ENCODE data around the gene COPG1.

Gene COPG1

DNA sequence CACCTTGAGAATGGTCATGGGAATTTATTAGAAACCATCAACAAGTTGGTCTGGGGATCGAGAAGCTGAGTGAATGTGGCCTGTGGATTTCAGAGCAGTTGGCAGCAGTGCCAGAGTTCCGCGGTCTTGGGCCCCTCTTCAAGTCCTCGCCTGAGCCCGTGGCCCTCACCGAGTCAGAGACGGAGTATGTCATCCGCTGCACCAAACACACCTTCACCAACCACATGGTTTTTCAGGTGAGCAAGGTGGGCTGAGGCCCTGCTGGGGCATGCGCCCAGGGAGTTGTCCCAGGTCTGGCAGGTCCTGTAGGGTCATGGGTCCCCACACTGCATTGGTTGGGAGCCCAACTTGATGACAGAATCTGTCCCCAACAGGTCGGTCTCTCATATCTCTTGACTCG, 22.3 kb downstream of the COPG1 start:
- no peak overlapping the region for H3K27ac ChIP-seq (ENCODE audit: low read depth, low read length, poor library complexity, severe bottlenecking)
- H3K9me3 ChIP-seq (ENCODE audit: low read length), result no peaks in the 10 kb centered on the region
- H3F3A ChIP-seq (ENCODE audit: insufficient read depth, low read length), result 0 out of 2 replicates have a peak, but pooled peaks cover 4% of the 10 kb centered on the region
- H3K4me3 ChIP-seq (ENCODE audit: low read depth, low read length, poor library complexity, severe bottlenecking), result no peak overlapping the region
- no peak overlapping the region for H3K9ac ChIP-seq (ENCODE audit: low read length)
- peaks cover 93% of the 10 kb centered on the region for H3K36me3 ChIP-seq (ENCODE audit: insufficient read depth, low read length)
- H3K4me1 ChIP-seq (ENCODE audit: insufficient read depth, low read length, severe bottlenecking), result peaks cover 19% of the 10 kb centered on the region
- H3K9me2 ChIP-seq (ENCODE audit: low read depth, low read length), result no peaks in the 10 kb centered on the region
- H4K20me1 ChIP-seq (ENCODE audit: insufficient read depth, low read length), result no peaks in the 10 kb centered on the region
- no peaks in the 10 kb centered on the region for H3K79me2 ChIP-seq (ENCODE audit: insufficient read depth, low read length)
- no peak overlapping the region for H2AFZ ChIP-seq (ENCODE audit: low read length)
- TF ChIP-seq, protein P1, sequence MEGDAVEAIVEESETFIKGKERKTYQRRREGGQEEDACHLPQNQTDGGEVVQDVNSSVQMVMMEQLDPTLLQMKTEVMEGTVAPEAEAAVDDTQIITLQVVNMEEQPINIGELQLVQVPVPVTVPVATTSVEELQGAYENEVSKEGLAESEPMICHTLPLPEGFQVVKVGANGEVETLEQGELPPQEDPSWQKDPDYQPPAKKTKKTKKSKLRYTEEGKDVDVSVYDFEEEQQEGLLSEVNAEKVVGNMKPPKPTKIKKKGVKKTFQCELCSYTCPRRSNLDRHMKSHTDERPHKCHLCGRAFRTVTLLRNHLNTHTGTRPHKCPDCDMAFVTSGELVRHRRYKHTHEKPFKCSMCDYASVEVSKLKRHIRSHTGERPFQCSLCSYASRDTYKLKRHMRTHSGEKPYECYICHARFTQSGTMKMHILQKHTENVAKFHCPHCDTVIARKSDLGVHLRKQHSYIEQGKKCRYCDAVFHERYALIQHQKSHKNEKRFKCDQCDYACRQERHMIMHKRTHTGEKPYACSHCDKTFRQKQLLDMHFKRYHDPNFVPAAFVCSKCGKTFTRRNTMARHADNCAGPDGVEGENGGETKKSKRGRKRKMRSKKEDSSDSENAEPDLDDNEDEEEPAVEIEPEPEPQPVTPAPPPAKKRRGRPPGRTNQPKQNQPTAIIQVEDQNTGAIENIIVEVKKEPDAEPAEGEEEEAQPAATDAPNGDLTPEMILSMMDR (IDR thresholded peaks at IDR 0.05; ENCODE audit: low read length), result no peak
- TF ChIP-seq EZH2 (IDR thresholded peaks at IDR 0.05; ENCODE audit: borderline replicate concordance, low read length), result no peak
- no peaks in the 10 kb centered on the region for H3K27me3 ChIP-seq (ENCODE audit: insufficient read depth, low read length)
- no peak overlapping the region for H3K4me2 ChIP-seq (ENCODE audit: low read length)

DNA sequence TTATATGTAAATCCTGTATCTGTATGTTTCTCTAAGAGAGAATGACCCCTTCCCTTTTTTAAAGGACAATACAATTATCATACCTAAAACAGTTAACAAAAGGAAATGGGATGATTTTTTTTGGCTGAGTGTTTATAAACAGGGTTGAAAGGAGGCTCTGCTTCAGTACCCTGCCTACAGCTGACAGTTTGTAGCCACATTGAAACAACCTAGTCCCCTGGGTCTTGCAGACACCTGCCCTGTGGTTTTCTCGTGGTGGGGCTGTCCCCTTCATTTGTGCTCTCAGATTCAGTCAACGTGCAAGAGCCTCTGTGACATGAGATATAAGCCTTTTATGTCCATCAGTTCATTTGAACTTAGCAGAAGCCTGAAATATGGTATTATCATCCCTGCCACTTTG, 27.0 kb downstream of the COPG1 start:
- Histone ChIP-seq H3K36me3 (ENCODE audit: insufficient read depth, low read length) (peaks cover 79% of the 10 kb centered on the region), H3K4me3 (ENCODE audit: low read depth, low read length, poor library complexity, severe bottlenecking) (peak overlapping the region; percentile 4), H3F3A (ENCODE audit: insufficient read depth, low read length) (0 out of 2 replicates have a peak, but pooled peaks cover 4% of the 10 kb centered on the region), H3K9ac (ENCODE audit: low read length) (peak overlapping the region; percentile 92; the same call in 1 of the 2 replicates), H3K27me3 (ENCODE audit: insufficient read depth, low read length) (no peaks in the 10 kb centered on the region), H3K4me2 (ENCODE audit: low read length) (peak overlapping the region; percentile 84), H2AFZ (ENCODE audit: low read length) (no peak overlapping the region), H3K27ac (ENCODE audit: low read depth, low read length, poor library complexity, severe bottlenecking) (peak overlapping the region; percentile 96), H3K79me2 (ENCODE audit: insufficient read depth, low read length) (peaks cover 17% of the 10 kb centered on the region), H3K9me3 (ENCODE audit: low read length) (no peaks in the 10 kb centered on the region), H4K20me1 (ENCODE audit: insufficient read depth, low read length) (no peaks in the 10 kb centered on the region), H3K9me2 (ENCODE audit: low read depth, low read length) (no peaks in the 10 kb centered on the region), H3K4me1 (ENCODE audit: insufficient read depth, low read length, severe bottlenecking) (peaks cover 58% of the 10 kb centered on the region)
- TF ChIP-seq, protein P1 (IDR thresholded peaks at IDR 0.05; ENCODE audit: low read length), result no peak
- TF ChIP-seq EZH2 (IDR thresholded peaks at IDR 0.05; ENCODE audit: borderline replicate concordance, low read length), result no peak

- Histone ChIP-seq H3K9me2 (ENCODE audit: low read depth, low read length) (no peaks in the 10 kb centered on the region), H4K20me1 (ENCODE audit: insufficient read depth, low read length) (no peaks in the 10 kb centered on the region), H3K9me3 (ENCODE audit: low read length) (no peaks in the 10 kb centered on the region), H3K9ac (ENCODE audit: low read length) (peak overlapping the region; percentile 92), H3K27ac (ENCODE audit: low read depth, low read length, poor library complexity, severe bottlenecking) (peak overlapping the region; percentile 96), H3K79me2 (ENCODE audit: insufficient read depth, low read length) (peaks cover 17% of the 10 kb centered on the region), H2AFZ (ENCODE audit: low read length) (no peak overlapping the region), H3K4me3 (ENCODE audit: low read depth, low read length, poor library complexity, severe bottlenecking) (peak overlapping the region; percentile 95), H3K36me3 (ENCODE audit: insufficient read depth, low read length) (peaks cover 66% of the 10 kb centered on the region), H3F3A (ENCODE audit: insufficient read depth, low read length) (0 out of 2 replicates have a peak, but pooled peaks cover 11% of the 10 kb centered on the region), H3K4me2 (ENCODE audit: low read length) (peak overlapping the region; percentile 84), H3K4me1 (ENCODE audit: insufficient read depth, low read length, severe bottlenecking) (peaks cover 73% of the 10 kb centered on the region), H3K27me3 (ENCODE audit: insufficient read depth, low read length) (no peaks in the 10 kb centered on the region)
- no peak for TF ChIP-seq EZH2 (IDR thresholded peaks at IDR 0.05; ENCODE audit: borderline replicate concordance, low read length)
- TF ChIP-seq, protein P1 (IDR thresholded peaks at IDR 0.05; ENCODE audit: low read length), result no peak
Measured at GRCh38 chr3:129277829-129278271, 28.4 kb downstream of the COPG1 start.

All from OCI-LY1 (cell line).